ENCODE data around the gene SLC25A10.

SLC25A10 gene

DNA sequence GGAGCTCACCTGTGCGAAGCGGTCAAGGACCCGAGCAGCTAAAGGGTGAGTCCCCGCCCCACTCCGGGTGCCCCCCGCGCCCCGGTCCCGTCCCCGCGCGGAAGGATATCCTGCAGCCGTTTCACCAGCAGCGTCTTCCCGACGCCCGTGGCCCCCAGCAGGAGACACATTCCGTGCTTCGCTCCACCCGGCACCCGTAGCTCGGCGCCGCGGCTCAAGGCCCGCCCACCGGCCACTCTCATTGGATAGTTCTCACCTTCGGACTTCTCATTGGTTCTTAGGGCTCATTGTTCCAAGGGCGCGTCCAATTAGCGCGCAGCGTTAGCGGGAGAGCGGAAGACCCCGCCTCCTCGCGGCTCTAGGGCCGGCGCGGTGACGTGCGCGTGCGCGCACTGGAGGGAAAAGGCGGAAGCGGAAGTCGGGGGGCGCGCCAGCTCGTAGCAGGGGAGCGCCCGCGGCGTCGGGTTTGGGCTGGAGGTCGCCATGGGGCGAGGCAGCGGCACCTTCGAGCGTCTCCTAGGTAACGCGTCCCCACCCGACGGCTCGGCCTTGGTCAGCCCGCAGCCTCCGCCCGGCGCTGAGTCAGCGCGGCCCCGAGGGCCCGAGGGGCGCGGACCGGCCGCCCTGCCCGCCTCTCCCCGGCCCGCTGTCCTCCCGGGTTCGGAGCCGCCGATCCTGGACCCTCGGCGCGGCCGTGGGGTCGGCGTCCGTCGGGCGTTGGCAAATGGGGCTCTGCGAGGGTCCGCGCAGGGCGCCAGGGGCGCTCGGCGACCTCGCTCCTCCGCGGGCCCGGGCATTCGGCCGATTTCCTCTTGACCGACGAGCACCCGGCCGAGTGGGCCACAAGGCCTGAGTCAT lies 28.3 kb upstream of the SLC25A10 start, which contains the start of the genes ARL16 and HGS:
ARL16 (minus strand) TSS at position 214 of the 858 bp plus-strand sequence; CDS start at position 170, 44 bp downstream.
HGS (plus strand) TSS at position 428 of the 858 bp plus-strand sequence; CDS start at position 484, 56 bp downstream.
- peaks cover 27% of the 10 kb centered on the region for H3K36me3 Mint-ChIP-seq (ENCODE audit: low read depth)
- H3K27ac Mint-ChIP-seq: peak within 1 kb of the TSS; percentile 46 to 96 (median 86)
- peak within 1 kb of the TSS; percentile 85 to 93 (median 92) for H3K4me3 Mint-ChIP-seq
- H3K9me3 Mint-ChIP-seq: no peaks in the 10 kb centered on the region
- no peaks in the 10 kb centered on the region for H3K27me3 Mint-ChIP-seq (ENCODE audit: low read depth)
- peaks cover 22% of the 10 kb centered on the region for H3K4me1 Mint-ChIP-seq
- TF ChIP-seq, protein P1, sequence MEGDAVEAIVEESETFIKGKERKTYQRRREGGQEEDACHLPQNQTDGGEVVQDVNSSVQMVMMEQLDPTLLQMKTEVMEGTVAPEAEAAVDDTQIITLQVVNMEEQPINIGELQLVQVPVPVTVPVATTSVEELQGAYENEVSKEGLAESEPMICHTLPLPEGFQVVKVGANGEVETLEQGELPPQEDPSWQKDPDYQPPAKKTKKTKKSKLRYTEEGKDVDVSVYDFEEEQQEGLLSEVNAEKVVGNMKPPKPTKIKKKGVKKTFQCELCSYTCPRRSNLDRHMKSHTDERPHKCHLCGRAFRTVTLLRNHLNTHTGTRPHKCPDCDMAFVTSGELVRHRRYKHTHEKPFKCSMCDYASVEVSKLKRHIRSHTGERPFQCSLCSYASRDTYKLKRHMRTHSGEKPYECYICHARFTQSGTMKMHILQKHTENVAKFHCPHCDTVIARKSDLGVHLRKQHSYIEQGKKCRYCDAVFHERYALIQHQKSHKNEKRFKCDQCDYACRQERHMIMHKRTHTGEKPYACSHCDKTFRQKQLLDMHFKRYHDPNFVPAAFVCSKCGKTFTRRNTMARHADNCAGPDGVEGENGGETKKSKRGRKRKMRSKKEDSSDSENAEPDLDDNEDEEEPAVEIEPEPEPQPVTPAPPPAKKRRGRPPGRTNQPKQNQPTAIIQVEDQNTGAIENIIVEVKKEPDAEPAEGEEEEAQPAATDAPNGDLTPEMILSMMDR (IDR thresholded peaks at IDR 0.05; ENCODE audit: unreplicated experiment in 3 of 3): no peak

GRCh38 chr17:81684442-81684911 lies 27.6 kb upstream of the SLC25A10 start:
- Mint-ChIP-seq H3K36me3 (ENCODE audit: low read depth) (peaks cover 26% of the 10 kb centered on the region), H3K27me3 (ENCODE audit: low read depth) (no peaks in the 10 kb centered on the region), H3K4me1 (peaks cover 22% of the 10 kb centered on the region), H3K4me3 (peak overlapping the region; percentile 84 to 88 (median 85)), H3K9me3 (no peaks in the 10 kb centered on the region), H3K27ac (no peak overlapping the region)
- TF ChIP-seq, protein P1 (IDR thresholded peaks at IDR 0.05; ENCODE audit: unreplicated experiment in 3 of 3): no peak

DNA sequence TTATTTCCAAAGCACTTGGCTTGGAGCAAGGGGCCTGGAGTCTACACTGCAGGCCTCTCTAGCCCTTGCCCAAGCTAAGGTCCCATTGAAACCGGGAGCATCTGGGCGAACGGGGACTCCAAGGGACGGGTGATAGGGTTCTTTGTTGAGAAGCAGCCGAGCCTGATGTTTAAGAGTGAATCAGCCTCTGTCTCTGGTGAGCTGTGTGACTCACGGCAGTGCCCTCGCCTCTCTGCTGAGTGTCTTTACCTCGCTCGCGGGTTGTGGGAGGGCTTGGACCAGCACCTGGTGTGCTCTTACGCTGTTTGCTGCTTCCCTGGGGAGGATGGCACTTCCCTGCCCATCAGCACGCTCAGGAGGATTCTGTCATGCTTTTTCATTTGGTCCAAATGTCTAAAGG lies 27.0 kb upstream of the SLC25A10 start:
- peaks cover 18% of the 10 kb centered on the region for H3K4me1 Mint-ChIP-seq
- peak overlapping the region; percentile 84 to 88 (median 85) for H3K4me3 Mint-ChIP-seq
- H3K9me3 Mint-ChIP-seq: no peaks in the 10 kb centered on the region
- H3K36me3 Mint-ChIP-seq (ENCODE audit: low read depth): peaks cover 29% of the 10 kb centered on the region
- no peak overlapping the region for H3K27ac Mint-ChIP-seq
- H3K27me3 Mint-ChIP-seq (ENCODE audit: low read depth): no peaks in the 10 kb centered on the region
- TF ChIP-seq, protein P1 (IDR thresholded peaks at IDR 0.05; ENCODE audit: unreplicated experiment in 3 of 3): no peak

- no peak overlapping the region for H3K4me3 Mint-ChIP-seq
- H3K27me3 Mint-ChIP-seq (ENCODE audit: low read depth): no peaks in the 10 kb centered on the region
- TF ChIP-seq, protein P1 (IDR thresholded peaks at IDR 0.05; ENCODE audit: unreplicated experiment in 3 of 3): no peak
- peaks cover 34% of the 10 kb centered on the region for H3K36me3 Mint-ChIP-seq (ENCODE audit: low read depth)
- H3K4me1 Mint-ChIP-seq: peaks cover 17% of the 10 kb centered on the region
- no peak overlapping the region for H3K27ac Mint-ChIP-seq
- H3K9me3 Mint-ChIP-seq: no peaks in the 10 kb centered on the region
Measured at GRCh38 chr17:81686614-81687013, 25.5 kb upstream of the SLC25A10 start.

DNA sequence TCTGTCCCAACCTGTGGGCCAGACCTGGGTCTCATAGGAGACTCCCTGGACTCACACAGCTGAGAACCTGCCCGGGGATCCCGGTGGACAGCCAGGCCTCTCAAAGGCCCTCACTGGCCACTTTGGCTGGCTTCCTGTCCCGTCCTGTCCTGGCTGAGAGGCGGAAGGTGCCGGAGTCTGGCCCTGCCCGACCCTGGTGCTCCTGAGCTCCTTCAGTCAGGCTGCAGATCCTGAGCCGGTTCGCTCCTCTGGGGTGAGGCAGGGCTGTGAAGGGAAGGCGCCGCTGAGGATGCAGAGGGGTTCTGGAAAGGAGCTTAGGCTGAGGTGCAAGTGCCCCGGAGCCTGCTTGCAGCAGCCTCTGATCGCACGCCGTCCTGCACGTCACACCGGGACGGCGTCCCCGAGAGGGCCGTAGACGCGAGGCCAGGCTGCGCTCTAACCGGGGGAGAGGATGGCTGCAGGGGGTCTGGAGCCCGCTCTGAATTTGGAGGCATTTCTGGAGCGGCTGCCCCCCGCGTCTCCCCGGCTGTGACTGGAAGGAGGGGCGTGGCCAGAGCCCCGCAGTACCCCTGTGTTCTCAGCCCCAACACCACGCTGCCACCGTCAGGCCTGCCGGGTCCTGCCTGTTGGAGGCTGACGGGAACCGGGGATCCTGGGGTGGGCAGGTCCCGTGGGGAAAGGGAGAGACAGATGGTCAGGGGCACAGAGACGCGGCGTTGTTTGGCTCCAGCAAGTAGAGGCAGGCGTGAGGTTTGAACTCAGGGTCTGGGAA lies 24.1 kb upstream of the SLC25A10 start:
- Mint-ChIP-seq H3K4me1 (peaks cover 12% of the 10 kb centered on the region), H3K9me3 (no peaks in the 10 kb centered on the region), H3K27ac (no peak overlapping the region), H3K36me3 (ENCODE audit: low read depth) (peaks cover 40% of the 10 kb centered on the region), H3K4me3 (peak overlapping the region; percentile 31 to 64 (median 62)), H3K27me3 (ENCODE audit: low read depth) (no peaks in the 10 kb centered on the region)
- TF ChIP-seq, protein P1 (IDR thresholded peaks at IDR 0.05; ENCODE audit: unreplicated experiment in 3 of 3): no peak

Data from nephron (organoid).